ENCODE measurements around the gene GALNT17.

GALNT17 gene

GRCh38 chr7:71538210-71538609 lies 406.3 kb downstream of the GALNT17 start:
- no peaks in the 10 kb centered on the region for H3K27me3 Mint-ChIP-seq
- no peak overlapping the region for H3K27ac Mint-ChIP-seq
- H3K36me3 Mint-ChIP-seq, result no peaks in the 10 kb centered on the region
- H3K4me1 Mint-ChIP-seq (ENCODE audit: low read depth), result no peaks in the 10 kb centered on the region
- no peak overlapping the region for H3K4me3 Mint-ChIP-seq
- H3K9me3 Mint-ChIP-seq (ENCODE audit: low read depth), result no peaks in the 10 kb centered on the region

- Mint-ChIP-seq H3K27ac (no peak overlapping the region), H3K36me3 (no peaks in the 10 kb centered on the region), H3K27me3 (no peaks in the 10 kb centered on the region), H3K4me1 (ENCODE audit: low read depth) (no peaks in the 10 kb centered on the region), H3K4me3 (no peak overlapping the region), H3K9me3 (ENCODE audit: low read depth) (no peaks in the 10 kb centered on the region)
These were observed 407.7 kb downstream of the GALNT17 start for GRCh38 chr7:71539615-71540014.

- no peaks in the 10 kb centered on the region for H3K4me1 Mint-ChIP-seq (ENCODE audit: low read depth)
- no peaks in the 10 kb centered on the region for H3K36me3 Mint-ChIP-seq
- H3K27me3 Mint-ChIP-seq, result no peaks in the 10 kb centered on the region
- no peak overlapping the region for H3K27ac Mint-ChIP-seq
- no peaks in the 10 kb centered on the region for H3K9me3 Mint-ChIP-seq (ENCODE audit: low read depth)
- no peak overlapping the region for H3K4me3 Mint-ChIP-seq
These were observed 409.9 kb downstream of the GALNT17 start for GRCh38 chr7:71541707-71542353.

- Mint-ChIP-seq H3K4me3 (no peak overlapping the region), H3K9me3 (ENCODE audit: low read depth) (no peaks in the 10 kb centered on the region), H3K36me3 (no peaks in the 10 kb centered on the region), H3K27ac (no peak overlapping the region), H3K4me1 (ENCODE audit: low read depth) (no peaks in the 10 kb centered on the region), H3K27me3 (no peaks in the 10 kb centered on the region)
These were observed 411.5 kb downstream of the GALNT17 start for GRCh38 chr7:71543396-71543795.

- H3K36me3 Mint-ChIP-seq, result no peaks in the 10 kb centered on the region
- H3K9me3 Mint-ChIP-seq (ENCODE audit: low read depth), result no peaks in the 10 kb centered on the region
- H3K4me1 Mint-ChIP-seq (ENCODE audit: low read depth), result no peaks in the 10 kb centered on the region
- H3K4me3 Mint-ChIP-seq, result no peak overlapping the region
- no peaks in the 10 kb centered on the region for H3K27me3 Mint-ChIP-seq
- no peak overlapping the region for H3K27ac Mint-ChIP-seq
These were observed 412.9 kb downstream of the GALNT17 start for GRCh38 chr7:71544816-71545215.

- Mint-ChIP-seq H3K27me3 (peaks cover 1% of the 10 kb centered on the region), H3K4me1 (ENCODE audit: low read depth) (no peaks in the 10 kb centered on the region), H3K27ac (no peak overlapping the region), H3K36me3 (no peaks in the 10 kb centered on the region), H3K9me3 (ENCODE audit: low read depth) (peaks cover 8% of the 10 kb centered on the region), H3K4me3 (no peak overlapping the region)
These were observed 415.5 kb downstream of the GALNT17 start for GRCh38 chr7:71547426-71547825.

- Mint-ChIP-seq H3K4me1 (ENCODE audit: low read depth) (no peaks in the 10 kb centered on the region), H3K27ac (no peak overlapping the region), H3K4me3 (no peak overlapping the region), H3K27me3 (peaks cover 1% of the 10 kb centered on the region), H3K36me3 (no peaks in the 10 kb centered on the region), H3K9me3 (ENCODE audit: low read depth) (peaks cover 8% of the 10 kb centered on the region)
These were observed 416.8 kb downstream of the GALNT17 start for GRCh38 chr7:71548746-71549145.

- Mint-ChIP-seq H3K4me3 (no peak overlapping the region), H3K4me1 (ENCODE audit: low read depth) (no peaks in the 10 kb centered on the region), H3K27ac (no peak overlapping the region), H3K27me3 (peaks cover 1% of the 10 kb centered on the region), H3K36me3 (no peaks in the 10 kb centered on the region), H3K9me3 (ENCODE audit: low read depth) (peaks cover 8% of the 10 kb centered on the region)
These were observed 421.4 kb downstream of the GALNT17 start for GRCh38 chr7:71553306-71553705.

GRCh38 chr7:71555758-71556157 lies 423.8 kb downstream of the GALNT17 start:
- H3K27me3 Mint-ChIP-seq, result peaks cover under 1% of the 10 kb centered on the region
- H3K4me1 Mint-ChIP-seq (ENCODE audit: low read depth), result no peaks in the 10 kb centered on the region
- no peak overlapping the region for H3K27ac Mint-ChIP-seq

GRCh38 chr7:71558806-71559613 lies 427.1 kb downstream of the GALNT17 start:
- H3K9me3 Mint-ChIP-seq (ENCODE audit: low read depth), result no peaks in the 10 kb centered on the region
- no peak overlapping the region for H3K27ac Mint-ChIP-seq
- H3K4me1 Mint-ChIP-seq (ENCODE audit: low read depth), result no peaks in the 10 kb centered on the region
- no peaks in the 10 kb centered on the region for H3K27me3 Mint-ChIP-seq
- no peak overlapping the region for H3K4me3 Mint-ChIP-seq
- no peaks in the 10 kb centered on the region for H3K36me3 Mint-ChIP-seq

More at GRCh38 chr7:71555758-71556157, 423.8 kb downstream of the GALNT17 start:
- Mint-ChIP-seq H3K4me3 (no peak overlapping the region), H3K36me3 (no peaks in the 10 kb centered on the region), H3K9me3 (ENCODE audit: low read depth) (peaks cover 7% of the 10 kb centered on the region)

- no peak overlapping the region for H3K4me3 Mint-ChIP-seq
- no peak overlapping the region for H3K27ac Mint-ChIP-seq
- H3K9me3 Mint-ChIP-seq (ENCODE audit: low read depth), result no peaks in the 10 kb centered on the region
- no peaks in the 10 kb centered on the region for H3K36me3 Mint-ChIP-seq
- H3K27me3 Mint-ChIP-seq, result no peaks in the 10 kb centered on the region
- no peaks in the 10 kb centered on the region for H3K4me1 Mint-ChIP-seq (ENCODE audit: low read depth)
These were observed 428.5 kb downstream of the GALNT17 start for GRCh38 chr7:71560354-71560995.

GRCh38 chr7:71563276-71563675 lies 431.3 kb downstream of the GALNT17 start:
- H3K9me3 Mint-ChIP-seq (ENCODE audit: low read depth), result no peaks in the 10 kb centered on the region
- no peak overlapping the region for H3K4me3 Mint-ChIP-seq
- H3K27me3 Mint-ChIP-seq, result no peaks in the 10 kb centered on the region
- no peaks in the 10 kb centered on the region for H3K36me3 Mint-ChIP-seq
- H3K27ac Mint-ChIP-seq, result no peak overlapping the region
- H3K4me1 Mint-ChIP-seq (ENCODE audit: low read depth), result no peaks in the 10 kb centered on the region

- Mint-ChIP-seq H3K4me1 (ENCODE audit: low read depth) (no peaks in the 10 kb centered on the region), H3K36me3 (no peaks in the 10 kb centered on the region), H3K9me3 (ENCODE audit: low read depth) (no peaks in the 10 kb centered on the region), H3K27ac (no peak overlapping the region), H3K4me3 (no peak overlapping the region), H3K27me3 (no peaks in the 10 kb centered on the region)
These were observed 434.4 kb downstream of the GALNT17 start for GRCh38 chr7:71566376-71566775.

GRCh38 chr7:71566991-71567390 lies 435.0 kb downstream of the GALNT17 start:
- H3K9me3 Mint-ChIP-seq (ENCODE audit: low read depth), result no peaks in the 10 kb centered on the region
- H3K27ac Mint-ChIP-seq, result no peak overlapping the region
- H3K4me3 Mint-ChIP-seq, result no peak overlapping the region
- H3K27me3 Mint-ChIP-seq, result no peaks in the 10 kb centered on the region
- no peaks in the 10 kb centered on the region for H3K36me3 Mint-ChIP-seq
- H3K4me1 Mint-ChIP-seq (ENCODE audit: low read depth), result no peaks in the 10 kb centered on the region

GRCh38 chr7:71574153-71574860 lies 442.4 kb downstream of the GALNT17 start:
- H3K36me3 Mint-ChIP-seq, result no peaks in the 10 kb centered on the region
- no peak overlapping the region for H3K27ac Mint-ChIP-seq
- no peak overlapping the region for H3K4me3 Mint-ChIP-seq

More at GRCh38 chr7:71574153-71574860, 442.4 kb downstream of the GALNT17 start:
- Mint-ChIP-seq H3K9me3 (ENCODE audit: low read depth) (peaks cover 11% of the 10 kb centered on the region), H3K4me1 (ENCODE audit: low read depth) (no peaks in the 10 kb centered on the region), H3K27me3 (no peaks in the 10 kb centered on the region)

Measured in activated naive CD8-positive, alpha-beta T cell (primary cell).